GM18868 (cell line): ENCODE measurements around the gene MGAT5B.

Experiments used
- ATAC-seq: cut with Tn5 transposase; IDR thresholded peaks from one replicate; pipeline ENCODE4 v1.9.1; 2021; ENCODE audit warnings: mild to moderate bottlenecking, moderate library complexity; ENCODE audit not compliant: unreplicated experiment

The MGAT5B gene

GRCh38 chr17:76901542-76902197 is 33.5 kb downstream of the MGAT5B start:
- no peak for ATAC-seq

- no peak for ATAC-seq
Observed at GRCh38 chr17:76902476-76902875, 34.3 kb downstream of the MGAT5B start.

- no peak for ATAC-seq
Observed at GRCh38 chr17:76903631-76904030, 35.4 kb downstream of the MGAT5B start.

- no peak for ATAC-seq
Observed at GRCh38 chr17:76904116-76904515, 35.9 kb downstream of the MGAT5B start.

GRCh38 chr17:76905036-76905435 is 36.8 kb downstream of the MGAT5B start:
- no peak for ATAC-seq

- no peak for ATAC-seq
Observed at GRCh38 chr17:76905836-76906235, 37.6 kb downstream of the MGAT5B start.

- ATAC-seq, result no peak
Observed at GRCh38 chr17:76906463-76906862, 38.3 kb downstream of the MGAT5B start.

GRCh38 chr17:76907352-76907751 is 39.1 kb downstream of the MGAT5B start:
- ATAC-seq, result no peak

- ATAC-seq, result no peak
Observed at GRCh38 chr17:76909971-76910760, 42.0 kb downstream of the MGAT5B start.

- no peak for ATAC-seq
Observed at GRCh38 chr17:76911299-76912017, 43.3 kb downstream of the MGAT5B start.

GRCh38 chr17:76912421-76913164 is 44.4 kb downstream of the MGAT5B start:
- no peak for ATAC-seq

- ATAC-seq, result no peak
Observed at GRCh38 chr17:76914937-76915336, 46.7 kb downstream of the MGAT5B start.

GRCh38 chr17:76915840-76916510 is 47.8 kb downstream of the MGAT5B start:
- no peak for ATAC-seq

GRCh38 chr17:76917829-76918228 is 49.6 kb downstream of the MGAT5B start:
- no peak for ATAC-seq

- ATAC-seq, result no peak
Observed at GRCh38 chr17:76918811-76919210, 50.6 kb downstream of the MGAT5B start.

- ATAC-seq, result no peak
Observed at GRCh38 chr17:76920364-76921139, 52.3 kb downstream of the MGAT5B start.

GRCh38 chr17:76921340-76922036 is 53.3 kb downstream of the MGAT5B start:
- no peak for ATAC-seq

GRCh38 chr17:76922084-76922483 is 53.9 kb downstream of the MGAT5B start:
- no peak for ATAC-seq

GRCh38 chr17:76922967-76923366 is 54.8 kb downstream of the MGAT5B start:
- ATAC-seq, result no peak
